ENCODE measurements around the gene GLB1L. TPM values are rescaled to one million over a fixed set of nuclear protein-coding genes. Genes with fewer than 3 reads are reported as not detected.
"Not testable (repeated sequence)": the region's sequence is repeated elsewhere in the genome, so short reads cannot be mapped to it uniquely, and the experiment has no call there.

GLB1L gene
- total RNA-seq, 4 donors from 2014 or later, result 2.5 to 9.8 (median 5.4) TPM

DNA sequence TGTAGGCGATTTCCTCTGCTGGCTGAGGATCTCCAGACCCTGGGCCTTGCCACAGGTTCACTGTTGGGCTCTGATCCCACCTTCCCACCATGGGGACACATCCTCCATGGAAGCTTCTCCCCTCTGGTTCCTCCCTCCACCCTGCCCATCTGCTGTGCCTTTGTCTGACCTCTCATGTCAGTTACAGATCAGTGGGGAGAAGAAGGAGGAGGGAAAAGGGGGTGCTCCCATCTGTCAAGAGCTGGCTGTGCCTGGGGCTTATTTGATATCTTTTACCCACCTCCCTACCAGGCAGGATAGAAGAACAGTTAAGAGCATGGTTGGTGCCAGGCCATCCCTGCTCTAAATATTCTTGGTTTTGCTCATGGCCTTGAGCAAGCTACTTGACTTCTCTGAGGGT lies 21.6 kb upstream of the GLB1L start:
- TF ChIP-seq, protein P1, sequence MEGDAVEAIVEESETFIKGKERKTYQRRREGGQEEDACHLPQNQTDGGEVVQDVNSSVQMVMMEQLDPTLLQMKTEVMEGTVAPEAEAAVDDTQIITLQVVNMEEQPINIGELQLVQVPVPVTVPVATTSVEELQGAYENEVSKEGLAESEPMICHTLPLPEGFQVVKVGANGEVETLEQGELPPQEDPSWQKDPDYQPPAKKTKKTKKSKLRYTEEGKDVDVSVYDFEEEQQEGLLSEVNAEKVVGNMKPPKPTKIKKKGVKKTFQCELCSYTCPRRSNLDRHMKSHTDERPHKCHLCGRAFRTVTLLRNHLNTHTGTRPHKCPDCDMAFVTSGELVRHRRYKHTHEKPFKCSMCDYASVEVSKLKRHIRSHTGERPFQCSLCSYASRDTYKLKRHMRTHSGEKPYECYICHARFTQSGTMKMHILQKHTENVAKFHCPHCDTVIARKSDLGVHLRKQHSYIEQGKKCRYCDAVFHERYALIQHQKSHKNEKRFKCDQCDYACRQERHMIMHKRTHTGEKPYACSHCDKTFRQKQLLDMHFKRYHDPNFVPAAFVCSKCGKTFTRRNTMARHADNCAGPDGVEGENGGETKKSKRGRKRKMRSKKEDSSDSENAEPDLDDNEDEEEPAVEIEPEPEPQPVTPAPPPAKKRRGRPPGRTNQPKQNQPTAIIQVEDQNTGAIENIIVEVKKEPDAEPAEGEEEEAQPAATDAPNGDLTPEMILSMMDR (IDR thresholded peaks at IDR 0.05), result no peak
- TF ChIP-seq POLR2A (IDR thresholded peaks at IDR 0.05) (no peak), POLR2AphosphoS5 (IDR thresholded peaks at IDR 0.05) (no peak), EP300 (IDR thresholded peaks at IDR 0.05) (no peak)
- 100% methylated on average over 1 of the region's 1 CpG for WGBS
- H3K27me3 ChIP-seq, result no peaks in the 10 kb centered on the region
- DNase-seq (ENCODE audit: low spot score in 2 of 2), result no peak
- H3K9me3 ChIP-seq, result no peaks in the 10 kb centered on the region
- no peaks in the 10 kb centered on the region for H3K36me3 ChIP-seq
- H3K4me1 ChIP-seq, result peaks cover 3% of the 10 kb centered on the region
- no peak overlapping the region for H3K27ac ChIP-seq
- no peak overlapping the region for H3K4me3 ChIP-seq

DNA sequence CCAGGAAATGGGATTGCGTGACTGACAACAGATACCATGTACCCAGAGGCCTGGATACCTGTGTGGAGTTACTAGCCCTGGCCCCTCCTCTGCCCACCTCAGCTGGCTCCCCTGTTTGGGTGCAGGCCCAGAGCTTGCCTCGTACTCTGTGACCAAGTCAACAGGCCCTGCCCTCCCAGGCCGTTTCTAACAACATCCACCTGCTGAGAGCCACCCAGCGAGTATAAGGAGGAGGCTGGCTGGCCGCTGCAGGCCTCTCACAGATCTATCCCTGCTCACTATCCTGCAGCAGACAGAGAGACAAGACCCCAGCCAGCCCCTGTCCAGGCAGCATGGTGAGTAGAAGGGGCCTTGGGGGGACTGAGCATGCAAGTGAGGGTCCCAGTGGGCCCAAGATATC lies 21.0 kb upstream of the GLB1L start:
- Histone ChIP-seq H3K4me3 (no peak overlapping the region), H3K36me3 (no peaks in the 10 kb centered on the region), H3K9me3 (no peaks in the 10 kb centered on the region), H3K27me3 (peaks cover 5% of the 10 kb centered on the region), H3K27ac (no peak overlapping the region), H3K4me1 (peaks cover 3% of the 10 kb centered on the region)
- DNase-seq (ENCODE audit: low spot score in 2 of 2), result no peak
- TF ChIP-seq POLR2A (IDR thresholded peaks at IDR 0.05) (no peak), POLR2AphosphoS5 (IDR thresholded peaks at IDR 0.05) (no peak), EP300 (IDR thresholded peaks at IDR 0.05) (no peak)
- TF ChIP-seq, protein P1 (IDR thresholded peaks at IDR 0.05), result no peak
- WGBS, result 70% methylated on average over 2 of the region's 5 CpGs

DNA sequence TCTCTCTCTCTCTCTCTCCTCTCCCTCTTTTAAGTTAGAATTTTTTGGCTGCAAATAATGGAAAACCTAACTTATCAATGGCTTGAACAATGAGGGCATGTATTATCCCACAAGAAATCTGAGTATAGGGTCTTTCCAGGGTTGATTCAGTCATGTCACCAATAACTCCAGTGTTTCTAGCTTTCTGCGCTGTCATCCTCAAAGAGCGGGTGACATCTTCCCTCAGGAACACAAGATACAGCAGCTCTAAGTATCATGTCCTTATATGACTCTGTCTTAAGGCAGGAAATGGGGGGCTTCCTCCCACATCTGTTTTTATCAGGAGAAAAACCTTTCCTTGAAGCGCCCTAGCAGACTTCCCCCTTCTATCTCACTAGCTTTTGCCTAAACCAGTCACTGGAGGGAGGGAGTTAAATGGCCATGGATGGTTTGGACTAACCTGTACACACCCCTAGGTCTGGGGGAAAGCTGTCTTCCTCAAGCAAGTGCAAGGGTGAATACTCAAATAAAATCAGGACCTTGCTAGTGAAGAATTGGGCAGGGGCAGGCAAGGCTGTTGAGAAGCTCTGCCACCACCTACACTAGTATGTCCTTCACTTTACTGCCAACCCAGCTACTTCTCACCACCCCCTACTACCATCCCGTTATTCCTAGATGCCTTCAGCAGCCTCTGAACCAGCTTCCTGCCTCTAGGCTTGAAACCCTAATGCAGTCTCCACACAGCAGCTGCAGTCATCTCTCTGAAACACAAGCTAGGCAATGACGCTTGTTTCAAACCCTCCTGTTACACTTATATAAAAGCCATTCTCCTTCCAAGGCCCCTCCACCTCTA lies 16.0 kb upstream of the GLB1L start:
- TF ChIP-seq POLR2AphosphoS5 (IDR thresholded peaks at IDR 0.05) (no peak), POLR2A (IDR thresholded peaks at IDR 0.05) (no peak), EP300 (IDR thresholded peaks at IDR 0.05) (no peak)
- TF ChIP-seq, protein P1 (IDR thresholded peaks at IDR 0.05), result no peak
- H3K4me1 ChIP-seq, result no peaks in the 10 kb centered on the region
- 80% methylated on average over 5 of the region's 5 CpGs for WGBS
- no peaks in the 10 kb centered on the region for H3K36me3 ChIP-seq
- peaks cover 7% of the 10 kb centered on the region for H3K27me3 ChIP-seq
- DNase-seq (ENCODE audit: low spot score in 2 of 2), result no peak
- H3K4me3 ChIP-seq, result no peak overlapping the region
- H3K27ac ChIP-seq, result no peak overlapping the region
- H3K9me3 ChIP-seq, result no peaks in the 10 kb centered on the region

DNA sequence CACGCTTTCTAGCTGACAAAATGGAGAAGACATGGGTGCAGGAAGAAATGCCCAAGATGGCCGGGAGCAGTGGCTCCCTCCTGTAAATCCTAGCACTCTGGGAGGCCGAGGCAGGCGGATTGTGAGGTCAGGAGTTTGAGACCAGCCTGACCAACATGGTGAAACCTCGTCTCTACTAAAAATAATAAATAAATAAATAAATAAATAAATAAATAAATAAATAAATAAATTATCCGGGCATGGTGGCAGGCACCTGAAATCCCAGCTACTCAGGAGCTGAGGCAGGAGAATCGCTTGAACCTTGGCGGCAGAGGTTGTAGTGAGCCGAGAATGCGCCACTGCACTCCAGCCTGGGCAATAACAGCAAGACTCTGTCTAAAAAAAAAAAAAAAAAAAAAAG lies 13.7 kb upstream of the GLB1L start:
- not testable (repeated sequence) for H3K27ac ChIP-seq; DNase-seq (ENCODE audit: low spot score in 2 of 2); H3K27me3 ChIP-seq; H3K36me3 ChIP-seq; H3K9me3 ChIP-seq; H3K4me3 ChIP-seq
- peaks cover 15% of the 10 kb centered on the region for H3K4me1 ChIP-seq
- 91% methylated on average over 10 of the region's 10 CpGs for WGBS

DNA sequence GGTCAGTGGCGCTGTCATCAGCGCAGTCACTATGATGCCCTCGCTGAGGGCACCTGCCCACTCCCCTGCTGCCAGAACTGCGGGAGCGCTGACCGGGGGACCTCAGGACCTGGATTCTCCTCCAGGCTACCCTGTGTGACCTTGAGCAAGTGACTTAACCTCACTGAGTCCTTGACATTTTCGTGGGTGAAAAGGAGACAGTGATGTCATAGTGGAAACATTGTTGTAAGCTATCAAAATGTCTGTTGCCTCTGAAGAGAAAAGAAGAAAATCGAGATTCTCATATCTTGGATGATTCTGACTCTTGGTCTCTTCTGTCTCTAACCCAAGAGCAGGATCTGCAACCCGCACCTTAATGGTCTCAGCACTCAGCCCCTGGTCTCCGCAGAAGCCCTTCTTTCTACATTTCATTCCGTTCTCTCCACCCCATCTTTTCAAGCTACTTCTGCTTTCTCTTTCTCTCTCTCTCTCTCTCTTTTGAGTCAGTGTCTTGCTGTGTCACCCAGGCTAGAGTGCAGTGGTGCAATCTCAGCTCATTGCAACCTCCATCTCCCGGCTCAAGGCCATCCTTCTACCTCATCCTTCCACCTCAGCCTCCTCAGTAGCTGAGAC lies 9.5 kb upstream of the GLB1L start:
- 20% methylated on average over 12 of the region's 12 CpGs for WGBS
- no peak for DNase-seq (ENCODE audit: low spot score in 2 of 2)
- H3K27me3 ChIP-seq, result no peaks in the 10 kb centered on the region
- H3K4me3 ChIP-seq, result peak overlapping the region; percentile 66
- peaks cover 53% of the 10 kb centered on the region for H3K4me1 ChIP-seq
- H3K27ac ChIP-seq, result peak overlapping the region; percentile 83
- peaks cover 10% of the 10 kb centered on the region for H3K36me3 ChIP-seq
- TF ChIP-seq, protein P1 (IDR thresholded peaks at IDR 0.05), result no peak
- TF ChIP-seq POLR2AphosphoS5 (IDR thresholded peaks at IDR 0.05) (no peak), EP300 (IDR thresholded peaks at IDR 0.05) (no peak), POLR2A (IDR thresholded peaks at IDR 0.05) (no peak)
- no peaks in the 10 kb centered on the region for H3K9me3 ChIP-seq

Data from suprapubic skin (tissue), 4 donors.